H9 (cell line): ENCODE results near the gene TRPM3. TPM values are rescaled to one million over a fixed set of nuclear protein-coding genes. Genes with fewer than 3 reads are reported as not detected.

Experiments used
- DNase-seq: peaks from one replicate; pipeline ENCODE4 v3.0.0-alpha.2; 2017
- H2AFZ ChIP-seq: one replicate; pipeline ENCODE4 v1.6.1; 2013; ENCODE audit warnings: mild to moderate bottlenecking, low read length, control low read depth, moderate library complexity
- H2AK5ac ChIP-seq: 2 replicates; pipeline ENCODE4 v1.6.1; 2013; ENCODE audit warnings: low read length, control low read depth, mixed read lengths; ENCODE audit not compliant: insufficient read length
- H2BK120ac ChIP-seq: one replicate; pipeline ENCODE4 v1.6.1; 2013; ENCODE audit warnings: low read depth, mild to moderate bottlenecking, low read length, control low read depth, inconsistent platforms; ENCODE audit not compliant: poor library complexity, severe bottlenecking
- H2BK12ac ChIP-seq: 2 replicates; pipeline ENCODE4 v1.6.1; 2013; ENCODE audit warnings: low read length, control low read depth, mixed read lengths, low read depth; ENCODE audit not compliant: insufficient read length
- H2BK15ac ChIP-seq: 2 replicates; pipeline ENCODE4 v1.6.1; 2013; ENCODE audit warnings: low read depth, low read length, control low read depth
- H2BK20ac ChIP-seq: one replicate; pipeline ENCODE4 v1.6.1; 2013; ENCODE audit warnings: low read depth, mild to moderate bottlenecking, low read length, control low read depth, inconsistent platforms; ENCODE audit not compliant: poor library complexity, severe bottlenecking
- H2BK5ac ChIP-seq: 2 replicates; pipeline ENCODE4 v1.6.1; 2013; ENCODE audit warnings: low read length, control low read depth, mixed read lengths; ENCODE audit not compliant: insufficient read length
- H3K14ac ChIP-seq: 2 replicates; pipeline ENCODE4 v1.6.1; 2013; ENCODE audit warnings: low read length, control low read depth; ENCODE audit not compliant: insufficient read depth
- H3K18ac ChIP-seq: 2 replicates; pipeline ENCODE4 v1.6.1; 2013; ENCODE audit warnings: low read depth, mild to moderate bottlenecking, mixed read lengths, low read length, control low read depth; ENCODE audit not compliant: insufficient read length
- H3K23ac ChIP-seq: 2 replicates; pipeline ENCODE4 v1.6.1; 2013; ENCODE audit warnings: low read length, control low read depth, mixed read lengths, low read depth; ENCODE audit not compliant: insufficient read length
- H3K23me2 ChIP-seq: 2 replicates; pipeline ENCODE4 v1.6.1; 2013; ENCODE audit warnings: low read depth, mild to moderate bottlenecking, mixed read lengths, low read length, control low read depth; ENCODE audit not compliant: insufficient read length, poor library complexity, severe bottlenecking
- H3K27ac ChIP-seq: 2 replicates; pipeline ENCODE4 v1.5.1; 2013; ENCODE audit warnings: low read length, control low read depth, mixed read lengths, low read depth; ENCODE audit not compliant: insufficient read length
- H3K27me3 ChIP-seq: 2 replicates; pipeline ENCODE4 v1.6.1; 2013; ENCODE audit warnings: low read length, control low read depth, inconsistent platforms; ENCODE audit not compliant: insufficient read depth
- H3K4ac ChIP-seq: 2 replicates; pipeline ENCODE4 v1.6.1; 2013; ENCODE audit warnings: low read depth, mild to moderate bottlenecking, control low read depth, inconsistent platforms, low read length, moderate library complexity
- H3K4me1 ChIP-seq: 2 replicates; pipeline ENCODE4 v1.6.1; 2013; ENCODE audit warnings: low read length, control low read depth, inconsistent platforms; ENCODE audit not compliant: insufficient read depth
- H3K4me2 ChIP-seq: 2 replicates; pipeline ENCODE4 v1.6.1; 2013; ENCODE audit warnings: low read length, control low read depth, mixed read lengths; ENCODE audit not compliant: insufficient read length, insufficient read depth
- H3K56ac ChIP-seq: 2 replicates; pipeline ENCODE4 v1.6.1; 2013; ENCODE audit warnings: low read depth, mild to moderate bottlenecking, mixed read lengths, low read length, control low read depth; ENCODE audit not compliant: insufficient read length
- H3K79me1 ChIP-seq: 2 replicates; pipeline ENCODE4 v1.6.1; 2013; ENCODE audit warnings: low read depth, mild to moderate bottlenecking, moderate library complexity, low read length, control low read depth, inconsistent platforms; ENCODE audit not compliant: insufficient read depth, poor library complexity, severe bottlenecking
- H3K79me2 ChIP-seq: 2 replicates; pipeline ENCODE4 v1.6.1; 2013; ENCODE audit warnings: low read length, control low read depth, inconsistent platforms; ENCODE audit not compliant: insufficient read depth
- H3K9ac ChIP-seq: 2 replicates; pipeline ENCODE4 v1.6.1; 2013; ENCODE audit warnings: low read length, control low read depth, mixed read lengths; ENCODE audit not compliant: insufficient read length; ENCODE audit errors: extremely low read depth
- H3K9me3 ChIP-seq: one replicate; pipeline ENCODE4 v1.6.1; 2013; ENCODE audit warnings: low read depth, low read length, inconsistent platforms; ENCODE audit not compliant: control insufficient read depth
- H3T11ph ChIP-seq: one replicate; pipeline ENCODE4 v1.6.1; 2013; ENCODE audit warnings: mild to moderate bottlenecking, low read length, control low read depth, inconsistent platforms
- H4K20me1 ChIP-seq: one replicate; pipeline ENCODE4 v1.6.1; 2013; ENCODE audit not compliant: control insufficient read depth, insufficient read length, insufficient read depth
- H4K5ac ChIP-seq: 2 replicates; pipeline ENCODE4 v1.6.1; 2013; ENCODE audit warnings: low read depth, mild to moderate bottlenecking, mixed read lengths, low read length, control low read depth; ENCODE audit not compliant: insufficient read length
- H4K8ac ChIP-seq: replicated peaks from 2 replicates; pipeline ENCODE4 v1.6.1; 2013; ENCODE audit warnings: low read length, control low read depth, mixed read lengths, low read depth; ENCODE audit not compliant: insufficient read length
- H4K91ac ChIP-seq: 2 replicates; pipeline ENCODE4 v1.6.1; 2013; ENCODE audit warnings: low read depth, mild to moderate bottlenecking, moderate library complexity, mixed read lengths, low read length, control low read depth; ENCODE audit not compliant: insufficient read length
- H3K27ac Mint-ChIP-seq, 3 experiments: 2 replicates in 2 of 3; 3 replicates in 1 of 3; pipeline ENCODE4 v1.8.0; 2020 to 2021; ENCODE audit warnings: mixed read lengths in 3 of 3, mild to moderate bottlenecking in 1 of 3, moderate library complexity in 1 of 3
- H3K27me3 Mint-ChIP-seq: 2 replicates; pipeline ENCODE4 v1.8.0; 2021; ENCODE audit warnings: low read depth, mild to moderate bottlenecking, moderate library complexity, mixed read lengths
- H3K36me3 Mint-ChIP-seq, 3 experiments: 2 replicates in 2 of 3; 3 replicates in 1 of 3; pipeline ENCODE4 v1.8.0; 2020 to 2021; ENCODE audit warnings: low read depth in 3 of 3, mixed read lengths in 3 of 3; ENCODE audit not compliant: insufficient read depth in 1 of 3
- H3K4me1 Mint-ChIP-seq, 2 experiments: 2 replicates each; pipeline ENCODE4 v1.8.0; 2020; ENCODE audit warnings: mixed read lengths in 2 of 2
- H3K4me3 Mint-ChIP-seq, 2 experiments: 2 replicates in 1 of 2; 3 replicates in 1 of 2; pipeline ENCODE4 v1.8.0; 2020 to 2021; ENCODE audit warnings: mild to moderate bottlenecking in 2 of 2, mixed read lengths in 2 of 2, moderate library complexity in 1 of 2
- H3K9me3 Mint-ChIP-seq, 2 experiments: 2 replicates in 1 of 2; 3 replicates in 1 of 2; pipeline ENCODE4 v1.8.0; 2020; ENCODE audit warnings: mild to moderate bottlenecking in 2 of 2, mixed read lengths in 2 of 2, moderate library complexity in 1 of 2
- CTCF ChIP-seq: fragments of 200-600 bp; sonication (generic); conservative IDR thresholded peaks from 3 replicates; pipeline ENCODE4 v1.8.0; 2021; ENCODE audit warnings: antibody characterized with exemption, mild to moderate bottlenecking
- WGBS: extraction: QIAGEN DNeasy Blood & Tissue Kit; methylation state at CpG from one replicate; pipeline ENCODE4 v1.1.7; 2013; ENCODE audit warnings: missing lambda C conversion rate, low lambda C conversion rate, mixed read lengths; ENCODE audit not compliant: insufficient read length; ENCODE audit errors: extremely low coverage; 5-methylcytosine and 5-hydroxymethylcytosine counted together
- total RNA-seq: library from RNA; stranded (reverse); gene quantifications from 2 replicates; pipeline ENCODE4 v1.2.1, GENCODE V29; 2021

Gene TRPM3
- total RNA-seq, 1 experiment from 2014 or later = 10.3 TPM

DNA sequence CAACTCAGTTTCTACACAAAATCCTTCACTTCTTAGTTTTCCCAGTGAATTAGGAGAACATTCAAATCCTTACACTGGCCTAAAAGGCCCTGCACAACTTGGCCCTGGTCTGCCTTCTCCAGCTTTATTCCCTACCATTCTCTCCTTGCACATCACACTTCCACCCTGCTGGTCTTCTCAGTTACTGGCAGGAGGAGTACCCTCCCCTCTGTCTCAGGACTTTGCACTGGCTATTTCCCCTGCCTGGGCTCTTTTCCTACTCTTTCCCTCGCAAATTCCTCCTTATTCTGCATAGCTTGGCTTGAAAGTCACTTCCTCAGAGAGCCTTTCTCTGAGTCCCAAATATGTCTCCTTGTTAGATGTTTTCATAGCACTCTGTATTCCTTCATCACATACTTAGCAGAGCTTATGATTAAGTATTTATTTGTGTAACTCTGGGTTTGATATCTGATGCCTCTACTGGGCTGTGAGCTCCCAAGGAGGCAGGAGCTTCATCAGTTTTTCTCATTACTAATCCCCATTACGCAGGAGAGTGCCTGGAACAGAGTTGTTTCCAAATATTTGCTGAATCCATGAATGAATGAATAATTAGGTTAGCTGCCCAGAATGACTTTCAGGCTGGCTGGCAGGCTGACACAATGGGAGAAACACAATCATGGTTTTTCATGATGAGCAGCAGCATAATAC lies 547.1 kb downstream of the TRPM3 start:
- no peaks in the 10 kb centered on the region; a peak in 1 of 5 replicates for H3K9me3 Mint-ChIP-seq
- H3K27me3 Mint-ChIP-seq = peaks cover 2% of the 10 kb centered on the region; the same call in 1 of the 2 replicates
- no peak overlapping the region for H4K91ac ChIP-seq
- H3K79me2 ChIP-seq = no peaks in the 10 kb centered on the region
- H2BK12ac ChIP-seq = no peak overlapping the region
- no peak overlapping the region for H3T11ph ChIP-seq
- H3K27ac ChIP-seq = no peak overlapping the region
- no CpG with 5 or more reads among the region's 2 CpGs for WGBS
- H4K5ac ChIP-seq = no peak overlapping the region
- H4K8ac ChIP-seq = no peak overlapping the region
- H3K18ac ChIP-seq = no peak overlapping the region
- no peak overlapping the region for H3K4ac ChIP-seq
- no peaks in the 10 kb centered on the region for H3K36me3 Mint-ChIP-seq
- H4K20me1 ChIP-seq = no peaks in the 10 kb centered on the region
- no peaks in the 10 kb centered on the region for H3K27me3 ChIP-seq
- no peak overlapping the region for H3K4me2 ChIP-seq
- H2BK5ac ChIP-seq = no peak overlapping the region
- peaks cover 3% of the 10 kb centered on the region for H3K4me1 ChIP-seq
- H2BK120ac ChIP-seq = no peak overlapping the region
- no peaks in the 10 kb centered on the region for H3K79me1 ChIP-seq
- H2AK5ac ChIP-seq = no peak overlapping the region
- no peaks in the 10 kb centered on the region for H3K9me3 ChIP-seq
- H3K4me1 Mint-ChIP-seq = peaks cover 12 to 16% of the 10 kb centered on the region in 2 experiments
- no peak overlapping the region for H3K4me3 Mint-ChIP-seq
- H3K27ac Mint-ChIP-seq = peak overlapping the region in 1 of 3 experiments; percentile 4; a peak in 1 of 7 replicates
- no peak for TF ChIP-seq CTCF
- H3K9ac ChIP-seq = no peak overlapping the region
- H2BK15ac ChIP-seq = no peak overlapping the region
- H3K56ac ChIP-seq = no peak overlapping the region
- H3K14ac ChIP-seq = no peak overlapping the region
- H2BK20ac ChIP-seq = no peak overlapping the region
- H3K23me2 ChIP-seq = no peaks in the 10 kb centered on the region
- no peak overlapping the region for H2AFZ ChIP-seq
- H3K23ac ChIP-seq = no peak overlapping the region
- DNase-seq = no peak
